GM20431 (cell line): ENCODE results near the gene PTK7.

Experiments
- in situ Hi-C: fragments of 300-500 bp; cut with MseI, MboI; formaldehyde crosslinking; loops from one replicate; pipeline ENCODE4 v1.15.0; 2020; ENCODE audit warnings: low sequenced_read_pairs; ENCODE audit not compliant: unreplicated experiment

Gene PTK7

GRCh38 chr6:43053545-43054205, 22.4 kb upstream of the PTK7 start, which contains the start of gene CUL7:
Gene CUL7 (minus strand): TSS chr6:43053851. CDS start chr6:43052788, 1,063 bp downstream.
- in situ Hi-C loops, result no loop called here

- in situ Hi-C loops, result no loop called here
Observed at GRCh38 chr6:43054206-43054943, 21.7 kb upstream of the PTK7 start.

- in situ Hi-C loops, result no loop called here
Observed at GRCh38 chr6:43055966-43056365, 20.1 kb upstream of the PTK7 start.

GRCh38 chr6:43058531-43058930, 17.6 kb upstream of the PTK7 start:
- in situ Hi-C loops, result no loop called here

- in situ Hi-C loops, result no loop called here
Observed at GRCh38 chr6:43059168-43060033, 16.7 kb upstream of the PTK7 start, which contains the start of the genes KLC4 and MRPL2. Gene KLC4 (plus strand): TSS chr6:43059631. CDS start chr6:43061336, 1,705 bp downstream. Gene MRPL2 (minus strand): TSS chr6:43059434. CDS start chr6:43059381, 53 bp downstream.

GRCh38 chr6:43060034-43060754, 15.9 kb upstream of the PTK7 start:
- in situ Hi-C loops, result no loop called here

- in situ Hi-C loops, result no loop called here
Observed at GRCh38 chr6:43060755-43061633, 15.1 kb upstream of the PTK7 start.

GRCh38 chr6:43061861-43062260, 14.3 kb upstream of the PTK7 start:
- in situ Hi-C loops, result no loop called here

- in situ Hi-C loops, result no loop called here
Observed at GRCh38 chr6:43062818-43063217, 13.3 kb upstream of the PTK7 start.

GRCh38 chr6:43070028-43070632, 6.0 kb upstream of the PTK7 start:
- in situ Hi-C loops, result no loop called here

GRCh38 chr6:43074847-43075669, 1.1 kb upstream of the PTK7 start:
- in situ Hi-C loops, result no loop called here

GRCh38 chr6:43076464-43077332, 584 bp downstream of the PTK7 start:
- in situ Hi-C loops, result no loop called here

GRCh38 chr6:43077333-43077809, 1.3 kb downstream of the PTK7 start:
- in situ Hi-C loops, result no loop called here

GRCh38 chr6:43077981-43078511, 1.9 kb downstream of the PTK7 start:
- in situ Hi-C loops, result no loop called here

GRCh38 chr6:43078691-43079090, 2.6 kb downstream of the PTK7 start:
- in situ Hi-C loops, result no loop called here

- in situ Hi-C loops, result no loop called here
Observed at GRCh38 chr6:43081043-43081442, 4.9 kb downstream of the PTK7 start.
